AG04450 (cell line): Measurements from ENCODE around the gene DEAF1. TPM values are rescaled to one million over a fixed set of nuclear protein-coding genes. Genes with fewer than 3 reads are reported as not detected.

Experiments used
- CTCF ChIA-PET: fragments of 300-600, 350-600 bp; formaldehyde crosslinking; extraction: SDS; loops from one replicate; lab custom pipeline; 2022; ENCODE audit warnings: antibody characterized with exemption, inconsistent platforms; lab: Charles Lee
- POLR2A ChIA-PET: fragments of 350-600 bp; formaldehyde crosslinking; extraction: SDS; loops from one replicate; lab custom pipeline; 2021; ENCODE audit warnings: antibody characterized with exemption, inconsistent platforms; lab: Yijun Ruan, JAX
- DNase-seq: peaks from one replicate; pipeline ENCODE4 v3.0.0-alpha.2; 2011; ENCODE audit warnings: low read depth, low spot score
- H3K27ac ChIP-seq: one replicate; pipeline ENCODE4 v1.5.1; 2012; ENCODE audit warnings: low read depth, low read length, control low read depth
- H3K27me3 ChIP-seq: one replicate; pipeline ENCODE4 v1.6.0; 2012; ENCODE audit warnings: low read length; ENCODE audit not compliant: control insufficient read depth, insufficient read depth
- H3K4me3 ChIP-seq: 2 replicates; pipeline ENCODE4 v1.5.1; 2011; ENCODE audit warnings: mild to moderate bottlenecking, low read depth, low read length, control low read depth
- H3K9me3 ChIP-seq: 2 replicates; pipeline ENCODE4 v1.5.1; 2012; ENCODE audit warnings: low read length; ENCODE audit not compliant: control insufficient read depth, insufficient read depth
- polyA plus RNA-seq: library from polyadenylated mRNA; depleted of rRNA; stranded (reverse); fragments of >200 nt; gene quantifications from 2 replicates; pipeline ENCODE4 v1.2.3, GENCODE V29; 2011
- TF ChIP-seq, protein P1 (sequence below): IDR thresholded peaks from 2 replicates; pipeline ENCODE4 v1.5.1; 2011; ENCODE audit warnings: low read depth, low read length, control low read depth, inconsistent platforms

Gene DEAF1
- polyA plus RNA-seq, 1 experiment, result 13.0 TPM

DNA sequence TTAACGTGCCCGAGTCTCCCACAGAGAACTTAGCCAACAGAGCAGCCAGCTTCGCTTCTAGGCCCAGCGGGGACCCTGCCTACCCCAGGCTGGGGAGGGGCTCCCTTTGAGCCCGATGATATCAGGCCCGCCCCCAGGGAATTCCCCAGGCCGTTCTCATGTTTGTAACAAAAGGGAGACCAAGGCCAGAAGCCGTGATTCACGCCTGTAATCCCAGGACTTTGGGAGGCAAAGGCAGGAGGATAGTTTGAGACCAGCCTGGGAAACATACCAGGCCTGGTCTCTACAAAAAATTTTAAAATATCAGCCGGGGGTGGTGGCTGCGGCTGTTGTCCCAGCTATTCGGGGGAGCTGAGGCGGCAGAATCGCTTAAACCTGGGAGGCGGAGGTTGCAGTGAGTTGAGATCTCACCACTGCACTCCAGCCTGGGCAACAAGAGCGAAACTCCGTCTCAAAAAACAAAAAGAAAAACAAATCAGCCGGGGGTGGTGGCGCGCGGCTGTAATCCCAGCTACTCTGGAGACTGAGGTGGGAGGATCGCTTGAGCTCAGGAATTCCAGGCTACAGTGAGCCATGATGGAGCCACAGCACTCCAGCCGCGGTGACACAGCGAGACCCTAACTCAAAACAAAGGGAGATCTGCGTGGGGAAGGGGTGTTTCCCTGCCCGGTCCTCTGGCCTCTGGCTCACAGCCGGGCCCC, 56.2 kb downstream of the DEAF1 start:
- Histone ChIP-seq H3K27me3 (peaks cover 32% of the 10 kb centered on the region), H3K9me3 (peaks cover 4% of the 10 kb centered on the region), H3K4me3 (no peak overlapping the region), H3K27ac (no peak overlapping the region)
- TF ChIP-seq, protein P1, sequence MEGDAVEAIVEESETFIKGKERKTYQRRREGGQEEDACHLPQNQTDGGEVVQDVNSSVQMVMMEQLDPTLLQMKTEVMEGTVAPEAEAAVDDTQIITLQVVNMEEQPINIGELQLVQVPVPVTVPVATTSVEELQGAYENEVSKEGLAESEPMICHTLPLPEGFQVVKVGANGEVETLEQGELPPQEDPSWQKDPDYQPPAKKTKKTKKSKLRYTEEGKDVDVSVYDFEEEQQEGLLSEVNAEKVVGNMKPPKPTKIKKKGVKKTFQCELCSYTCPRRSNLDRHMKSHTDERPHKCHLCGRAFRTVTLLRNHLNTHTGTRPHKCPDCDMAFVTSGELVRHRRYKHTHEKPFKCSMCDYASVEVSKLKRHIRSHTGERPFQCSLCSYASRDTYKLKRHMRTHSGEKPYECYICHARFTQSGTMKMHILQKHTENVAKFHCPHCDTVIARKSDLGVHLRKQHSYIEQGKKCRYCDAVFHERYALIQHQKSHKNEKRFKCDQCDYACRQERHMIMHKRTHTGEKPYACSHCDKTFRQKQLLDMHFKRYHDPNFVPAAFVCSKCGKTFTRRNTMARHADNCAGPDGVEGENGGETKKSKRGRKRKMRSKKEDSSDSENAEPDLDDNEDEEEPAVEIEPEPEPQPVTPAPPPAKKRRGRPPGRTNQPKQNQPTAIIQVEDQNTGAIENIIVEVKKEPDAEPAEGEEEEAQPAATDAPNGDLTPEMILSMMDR, result no peak
- DNase-seq, result no peak
- POLR2A ChIA-PET, result interaction anchor here (1.0 kb wide), 1 partner anchor 56 kb away, joined by 9 read pairs; the partner anchor contains the start of genes DEAF1 and TMEM80
- CTCF ChIA-PET, result no interaction called here

DNA sequence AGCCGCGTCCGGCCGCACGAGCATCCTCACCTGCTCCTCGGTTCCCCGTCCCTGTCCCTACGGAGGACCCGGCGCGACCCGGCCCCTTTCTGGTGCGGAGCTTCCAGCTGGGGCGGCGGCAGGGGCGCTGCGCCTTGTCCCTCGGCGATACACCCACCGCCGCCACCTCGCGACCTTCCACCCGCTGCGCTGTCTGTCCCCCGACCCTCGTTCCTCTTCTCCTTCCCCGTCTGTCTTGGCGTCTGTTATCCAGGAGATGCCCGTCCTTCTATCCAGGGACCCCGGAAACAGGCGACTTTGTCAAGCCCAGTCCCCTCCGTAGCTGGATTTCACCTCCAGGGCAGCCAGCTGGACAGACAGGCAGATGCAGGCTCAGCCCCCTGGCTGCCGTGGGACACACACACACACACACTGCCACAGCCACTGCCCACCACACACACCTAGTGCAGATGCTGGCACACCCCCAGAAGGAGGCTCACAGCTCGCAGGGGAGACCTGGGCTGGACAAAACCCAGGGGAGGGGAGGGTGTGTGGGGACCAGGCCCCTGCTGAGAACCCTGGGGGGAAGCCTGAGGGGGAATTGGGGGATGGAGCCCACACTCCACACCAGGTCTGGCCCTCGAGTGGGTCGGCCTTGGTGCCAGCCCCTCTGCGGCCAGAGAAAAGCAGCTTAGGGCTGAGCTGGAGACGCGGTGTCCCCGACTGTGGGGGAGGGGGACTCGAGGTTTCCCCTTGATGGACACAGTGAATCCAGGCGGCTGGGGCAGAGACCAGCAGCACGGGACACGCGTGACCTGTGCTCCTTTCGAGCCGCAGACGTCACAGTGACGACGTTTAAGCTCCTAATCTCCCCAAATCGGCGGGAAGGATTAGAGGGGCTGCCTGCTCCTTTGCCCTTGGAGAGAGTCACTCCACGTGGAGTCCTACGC, 57.2 kb downstream of the DEAF1 start:
- POLR2A ChIA-PET, result interaction anchor here (0.6 to 1.0 kb wide), 2 partner anchors 53 to 57 kb away, joined by 3 to 9 read pairs; partner anchors contain the start of genes DEAF1 and TMEM80
- no peak overlapping the region for H3K27ac ChIP-seq
- peaks cover 4% of the 10 kb centered on the region for H3K9me3 ChIP-seq
- peaks cover 32% of the 10 kb centered on the region for H3K27me3 ChIP-seq
- DNase-seq, result no peak
- H3K4me3 ChIP-seq, result peak overlapping the region; percentile 27; the same call in 1 of the 2 replicates
- CTCF ChIA-PET, result no interaction called here
- TF ChIP-seq, protein P1, result no peak

DNA sequence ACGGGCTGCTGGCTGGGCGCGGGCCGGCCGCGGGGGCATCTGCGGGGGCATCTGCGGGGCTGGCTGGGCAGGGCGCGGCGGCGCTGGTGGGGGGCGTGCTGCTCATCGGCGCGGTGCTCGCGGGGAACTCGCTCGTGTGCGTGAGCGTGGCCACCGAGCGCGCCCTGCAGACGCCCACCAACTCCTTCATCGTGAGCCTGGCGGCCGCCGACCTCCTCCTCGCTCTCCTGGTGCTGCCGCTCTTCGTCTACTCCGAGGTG, 57.8 kb downstream of the DEAF1 start:
- POLR2A ChIA-PET, result interaction anchor here (0.6 kb wide), 1 partner anchor 53 kb away, joined by 3 read pairs; no protein-coding TSS in a partner anchor
- no peaks in the 10 kb centered on the region; the same call in 1 of the 2 replicates for H3K9me3 ChIP-seq
- no peak for DNase-seq
- no peak overlapping the region for H3K27ac ChIP-seq
- peaks cover 32% of the 10 kb centered on the region for H3K27me3 ChIP-seq
- CTCF ChIA-PET, result no interaction called here
- peak overlapping the region; percentile 27; the same call in 1 of the 2 replicates for H3K4me3 ChIP-seq
- TF ChIP-seq, protein P1, result no peak

DNA sequence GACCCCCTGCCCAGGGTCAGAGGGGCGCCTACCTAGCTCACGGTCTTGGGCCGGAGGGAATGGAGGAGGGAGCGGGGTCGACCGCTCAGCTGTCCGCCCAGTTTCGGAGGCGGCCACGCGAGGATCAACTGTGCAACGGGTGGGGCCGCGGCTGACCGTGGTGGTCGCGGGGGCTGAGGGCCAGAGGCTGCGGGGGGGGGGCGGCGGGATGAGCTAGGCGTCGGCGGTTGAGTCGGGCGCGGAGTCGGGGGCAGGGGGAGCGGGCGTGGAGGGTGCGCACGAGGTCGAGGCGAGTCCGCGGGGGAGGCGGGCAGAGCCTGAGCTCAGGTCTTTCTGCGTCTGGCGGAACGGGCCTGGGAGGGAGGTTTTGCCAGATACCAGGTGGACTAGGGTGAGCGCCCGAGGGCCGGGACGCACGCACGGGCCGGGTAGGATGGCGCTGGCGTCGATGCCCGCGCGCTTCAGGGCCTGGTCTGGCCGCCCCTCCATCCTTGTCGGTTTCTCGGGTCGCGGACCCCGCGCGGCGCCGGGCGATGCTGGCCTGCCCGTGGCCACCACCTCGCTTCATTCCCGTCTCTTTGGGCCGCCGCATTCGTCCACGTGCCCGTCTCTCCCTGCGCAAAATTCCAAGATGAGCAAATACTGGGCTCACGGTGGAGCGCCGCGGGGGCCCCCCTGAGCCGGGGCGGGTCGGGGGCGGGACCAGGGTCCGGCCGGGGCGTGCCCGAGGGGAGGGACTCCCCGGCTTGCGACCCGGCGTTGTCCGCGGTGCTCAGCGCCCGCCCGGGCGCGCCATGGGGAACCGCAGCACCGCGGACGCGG, 58.3 kb downstream of the DEAF1 start, which contains the start of gene DRD4:
Gene DRD4, plus strand, starts transcription at position 759 of the 822 bp plus-strand sequence. Its CDS starts 36 bp downstream, at position 795.
- peak within 1 kb of the TSS; percentile 27; the same call in 1 of the 2 replicates for H3K4me3 ChIP-seq
- POLR2A ChIA-PET, result interaction anchor here (0.6 kb wide), 2 partner anchors 15 to 118 kb away, joined by 4 to 5 read pairs; no protein-coding TSS in a partner anchor
- peaks cover 32% of the 10 kb centered on the region for H3K27me3 ChIP-seq
- no peak for DNase-seq
- no peak within 1 kb of the TSS for H3K27ac ChIP-seq
- CTCF ChIA-PET, result no interaction called here
- TF ChIP-seq, protein P1, result no peak
- H3K9me3 ChIP-seq, result no peaks in the 10 kb centered on the region; the same call in 1 of the 2 replicates
